GM18517 (cell line): ENCODE data around the gene GLUD1.
"Not testable (repeated sequence)": the region's sequence is repeated elsewhere in the genome, so short reads cannot be mapped to it uniquely, and the experiment has no call there.

Source experiments
- ATAC-seq: cut with Tn5 transposase; IDR thresholded peaks from one replicate; pipeline ENCODE4 v1.9.1; 2021; ENCODE audit warnings: mild to moderate bottlenecking, moderate library complexity; ENCODE audit not compliant: unreplicated experiment

The GLUD1 gene

GRCh38 chr10:87053111-87053510 is 41.5 kb downstream of the GLUD1 start:
- no peak for ATAC-seq

GRCh38 chr10:87045434-87045938 is 49.2 kb downstream of the GLUD1 start:
- ATAC-seq = no peak

- ATAC-seq = not testable (repeated sequence)
These were observed 51.1 kb downstream of the GLUD1 start for GRCh38 chr10:87043579-87043978.

GRCh38 chr10:87038786-87039185 is 55.9 kb downstream of the GLUD1 start:
- no peak for ATAC-seq

GRCh38 chr10:87038286-87038717 is 56.3 kb downstream of the GLUD1 start:
- no peak for ATAC-seq

GRCh38 chr10:87036623-87037022 is 58.0 kb downstream of the GLUD1 start:
- no peak for ATAC-seq

- no peak for ATAC-seq
These were observed 63.6 kb downstream of the GLUD1 start for GRCh38 chr10:87030912-87031635.

GRCh38 chr10:87030419-87030818 is 64.2 kb downstream of the GLUD1 start:
- not testable (repeated sequence) for ATAC-seq

GRCh38 chr10:87026747-87027508 is 67.7 kb downstream of the GLUD1 start:
- ATAC-seq = not testable (repeated sequence)

- not testable (repeated sequence) for ATAC-seq
These were observed 69.2 kb downstream of the GLUD1 start for GRCh38 chr10:87025285-87025958.

- not testable (repeated sequence) for ATAC-seq
These were observed 74.6 kb downstream of the GLUD1 start, which contains the start of gene FAM25A for GRCh38 chr10:87020056-87020455. Gene FAM25A (plus strand): TSS chr10:87020294. CDS start chr10:87020325, 31 bp downstream.

GRCh38 chr10:87019504-87019903 is 75.1 kb downstream of the GLUD1 start:
- not testable (repeated sequence) for ATAC-seq

- ATAC-seq = not testable (repeated sequence)
These were observed 75.6 kb downstream of the GLUD1 start for GRCh38 chr10:87019066-87019465.

- ATAC-seq = not testable (repeated sequence)
These were observed 76.5 kb downstream of the GLUD1 start for GRCh38 chr10:87018127-87018526.

GRCh38 chr10:87014986-87015716 is 79.5 kb downstream of the GLUD1 start:
- not testable (repeated sequence) for ATAC-seq

- not testable (repeated sequence) for ATAC-seq
These were observed 81.1 kb downstream of the GLUD1 start for GRCh38 chr10:87013528-87013927.

GRCh38 chr10:87009134-87009696 is 85.4 kb downstream of the GLUD1 start:
- not testable (repeated sequence) for ATAC-seq

- ATAC-seq = not testable (repeated sequence)
These were observed 86.3 kb downstream of the GLUD1 start for GRCh38 chr10:87008303-87008702.

- ATAC-seq = not testable (repeated sequence)
These were observed 87.0 kb downstream of the GLUD1 start for GRCh38 chr10:87007674-87008073.

- ATAC-seq = not testable (repeated sequence)
These were observed 87.5 kb downstream of the GLUD1 start for GRCh38 chr10:87007124-87007523.
